NB4 (cell line): ENCODE results near the gene SEL1L3.

Source experiments
- DNase-seq: peaks from one replicate; pipeline ENCODE4 v3.0.0; 2010; ENCODE audit warnings: low read depth
- H3K4me3 ChIP-seq: one replicate; pipeline ENCODE4 v1.5.1; 2011; ENCODE audit warnings: mild to moderate bottlenecking, low read depth, low read length, moderate library complexity
- CTCF ChIP-seq: IDR thresholded peaks from one replicate; pipeline ENCODE4 v1.5.1; 2012; ENCODE audit warnings: low read depth, low read length
- MYC ChIP-seq: IDR thresholded peaks from 2 replicates; pipeline ENCODE4 v1.6.1; 2011; ENCODE audit warnings: low read depth, low read length
- POLR2A ChIP-seq: IDR thresholded peaks from 2 replicates; pipeline ENCODE4 v1.6.1; 2011; ENCODE audit warnings: mild to moderate bottlenecking; ENCODE audit not compliant: insufficient read length; ENCODE audit errors: extremely low read depth
- TF ChIP-seq, protein P1 (sequence below): IDR thresholded peaks from 2 replicates; pipeline ENCODE4 v1.6.1; 2011; ENCODE audit warnings: low read depth, low read length

Gene SEL1L3

GRCh38 chr4:25839687-25840086, 23.1 kb downstream of the SEL1L3 start:
- H3K4me3 ChIP-seq = no peak overlapping the region

DNA sequence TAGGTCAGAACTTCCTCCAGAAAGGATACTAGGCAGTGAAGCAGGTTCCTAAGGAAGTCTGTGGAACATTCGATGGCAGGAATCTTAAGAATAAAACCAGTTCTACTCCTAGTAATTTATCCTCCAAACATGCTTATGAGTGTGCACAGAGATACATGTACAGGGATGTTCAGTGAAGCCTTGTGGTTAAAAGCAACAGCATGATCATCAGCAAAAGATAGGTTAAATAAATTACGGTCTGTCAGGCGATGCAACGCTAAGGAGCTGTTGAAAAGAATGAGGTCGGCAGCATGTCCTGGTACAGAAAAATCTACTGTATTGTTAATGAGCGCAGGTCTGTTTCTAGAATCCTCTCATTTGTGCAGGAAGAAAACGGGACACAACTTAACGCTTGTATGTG, 23.6 kb downstream of the SEL1L3 start:
- no peak overlapping the region for H3K4me3 ChIP-seq
- no peak for DNase-seq
- no peak for TF ChIP-seq POLR2A
- TF ChIP-seq CTCF = no peak
- TF ChIP-seq, protein P1, sequence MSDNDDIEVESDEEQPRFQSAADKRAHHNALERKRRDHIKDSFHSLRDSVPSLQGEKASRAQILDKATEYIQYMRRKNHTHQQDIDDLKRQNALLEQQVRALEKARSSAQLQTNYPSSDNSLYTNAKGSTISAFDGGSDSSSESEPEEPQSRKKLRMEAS = no peak
- no peak for TF ChIP-seq MYC

More at GRCh38 chr4:25839687-25840086, 23.1 kb downstream of the SEL1L3 start:
- DNase-seq = no peak
- no peak for TF ChIP-seq CTCF

GRCh38 chr4:25838526-25838925, 24.3 kb downstream of the SEL1L3 start:
- no peak for DNase-seq
- no peak for TF ChIP-seq POLR2A
- TF ChIP-seq, protein P1 = no peak
- TF ChIP-seq MYC = no peak
- no peak for TF ChIP-seq CTCF

GRCh38 chr4:25837107-25837506, 25.7 kb downstream of the SEL1L3 start:
- no peak for TF ChIP-seq CTCF
- no peak overlapping the region for H3K4me3 ChIP-seq
- no peak for DNase-seq

More at GRCh38 chr4:25838526-25838925, 24.3 kb downstream of the SEL1L3 start:
- H3K4me3 ChIP-seq = no peak overlapping the region

- H3K4me3 ChIP-seq = no peak overlapping the region
- no peak for DNase-seq
- TF ChIP-seq MYC = no peak
- no peak for TF ChIP-seq POLR2A
- TF ChIP-seq CTCF = no peak
- TF ChIP-seq, protein P1 = no peak
These were observed 27.4 kb downstream of the SEL1L3 start for GRCh38 chr4:25835384-25835783.

GRCh38 chr4:25834411-25835107, 28.2 kb downstream of the SEL1L3 start:
- H3K4me3 ChIP-seq = no peak overlapping the region
- TF ChIP-seq MYC = no peak
- TF ChIP-seq, protein P1 = no peak
- no peak for TF ChIP-seq POLR2A

More at GRCh38 chr4:25834411-25835107, 28.2 kb downstream of the SEL1L3 start:
- no peak for DNase-seq
